K562 (cell line): ENCODE measurements around the gene GALNT12. TPM values are rescaled to one million over a fixed set of nuclear protein-coding genes. Genes with fewer than 3 reads are reported as not detected.

Experiments used
- ARNT ChIP-seq, 2 experiments: fragments of 450-650 bp; IDR thresholded peaks; 2 replicates each; pipeline ENCODE4 v1.6.1; 2016; ENCODE audit warnings: mild to moderate bottlenecking in 1 of 2
- EGR1 ChIP-seq: fragments of 450-650 bp; conservative IDR thresholded peaks from 2 replicates; pipeline ENCODE4 v1.6.1; 2017; ENCODE audit warnings: mild to moderate bottlenecking
- NEUROD1 ChIP-seq: fragments of 150-350 bp; IDR thresholded peaks from 2 replicates; pipeline ENCODE4 v1.6.1; 2014; ENCODE audit warnings: borderline replicate concordance, low read length, low read depth; ENCODE audit not compliant: partially characterized antibody
- RBM14 ChIP-seq: fragments of 200-400 bp; formaldehyde crosslinking; IDR thresholded peaks from 2 replicates; pipeline ENCODE4 v1.6.1; 2018; ENCODE audit warnings: low read depth, mild to moderate bottlenecking, low read length, moderate library complexity, borderline replicate concordance; ENCODE audit not compliant: insufficient read depth
- TAF7 ChIP-seq: fragments of 450-650 bp; IDR thresholded peaks from 2 replicates; pipeline ENCODE4 v1.6.1; 2016; ENCODE audit warnings: missing genetic modification characterization, missing compliant biosample characterization
- polyA plus RNA-seq, 8 experiments: library from polyadenylated mRNA; depleted of rRNA in 4 of 8; stranded (reverse) in 5 of 8; unstranded in 3 of 8; fragments of >200 nt; fragmentation: Nextera tagmentation in 2 of 8; fragmentation: Illumina TruSeq in 1 of 8; extraction: Ambion mirVana in 2 of 8; extraction: Trizol in 1 of 8; gene quantifications; 2 replicates each; pipeline versions ENCODE4 v1.2.1 to v1.2.3, GENCODE V29; 2011 to 2014; ENCODE audit warnings: inconsistent platforms in 1 of 8, missing spikeins in 1 of 8
- total RNA-seq, 7 experiments: library from RNA; depleted of rRNA in 6 of 7; stranded (reverse); fragments of >200 nt in 6 of 7; fragmentation: Illumina TruSeq in 2 of 7; extraction: Trizol in 2 of 7; gene quantifications; 2 replicates each; pipeline versions ENCODE4 v1.2.1 to v1.2.3, GENCODE V29; 2011 to 2021; ENCODE audit warnings: low replicate concordance in 1 of 7
- TF ChIP-seq, protein P1 (sequence below): IDR thresholded peaks from 2 replicates; pipeline ENCODE4 v1.6.1; 2011; ENCODE audit warnings: borderline replicate concordance, low read depth, mild to moderate bottlenecking, moderate library complexity, low read length; ENCODE audit not compliant: insufficient read depth, poor library complexity, severe bottlenecking
- TF ChIP-seq, protein P2 (sequence below): fragments of 200-800 bp; sonication (Bioruptor generic); IDR thresholded peaks from 2 replicates; pipeline ENCODE4 v1.6.1; 2016; ENCODE audit warnings: missing genetic modification characterization, missing compliant biosample characterization
- TF ChIP-seq, protein P3 (sequence below), 2 experiments: fragments of 450-650 bp; IDR thresholded peaks; 2 replicates each; pipeline ENCODE4 v1.6.1; 2018; ENCODE audit warnings: mild to moderate bottlenecking in 2 of 2, low read depth in 1 of 2; ENCODE audit not compliant: partially characterized antibody in 2 of 2
- TF ChIP-seq, protein P4 (sequence below): sonication (generic); formaldehyde crosslinking; IDR thresholded peaks from 2 replicates; pipeline ENCODE4 v1.8.0; 2023; ENCODE audit warnings: mild to moderate bottlenecking, missing genetic modification reagents

The GALNT12 gene
- total and polyA plus RNA-seq, 9 of the 15 experiments (the other 6 are each of a cell fraction or from before 2014, with no cell fraction given), result 29.7 to 82.9 (median 44.2) TPM

DNA sequence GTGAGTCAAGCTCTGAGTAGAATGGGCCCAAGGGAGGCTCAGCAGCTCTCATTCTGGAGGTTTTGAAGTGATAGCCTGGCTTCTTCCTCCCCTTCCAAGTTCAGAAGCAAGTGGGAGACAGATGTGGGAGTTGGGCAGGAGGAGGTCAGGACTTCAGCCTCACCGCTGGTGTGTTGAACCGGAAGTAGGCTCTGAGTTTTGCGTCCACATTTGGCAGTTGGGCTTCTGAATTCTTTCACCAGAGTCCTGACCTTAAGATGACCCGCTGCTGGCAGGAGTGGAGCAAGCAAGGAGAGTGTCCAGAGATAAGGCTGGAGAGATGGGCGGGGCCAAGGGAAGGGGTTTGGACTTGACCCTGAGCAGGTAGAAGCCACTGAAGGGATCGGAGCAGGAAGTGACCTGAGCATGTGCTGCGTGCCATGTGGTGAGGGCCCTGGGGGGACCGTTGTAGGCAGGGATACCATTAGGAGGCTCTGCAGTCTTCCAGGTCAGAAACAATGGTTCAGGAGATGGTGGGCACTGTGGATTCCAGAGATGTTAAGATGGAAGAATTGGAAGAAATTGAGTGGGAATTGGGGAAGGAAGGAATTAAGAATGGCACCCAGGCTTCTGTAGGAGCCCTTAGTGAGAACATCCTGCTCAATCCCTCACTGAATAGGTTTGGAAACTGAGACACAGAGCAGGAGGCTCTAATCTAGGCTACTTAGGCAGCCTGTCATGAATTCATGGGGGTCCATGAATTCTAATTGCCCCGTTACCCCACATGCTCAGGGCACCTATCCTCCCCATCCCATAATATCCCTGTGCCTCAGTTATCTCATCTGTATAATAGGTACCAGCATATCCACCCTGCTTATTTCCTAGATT lies 25.9 kb downstream of the GALNT12 start (continued):
- TF ChIP-seq TAF7 (tag), result peak; percentile 58; the same call in 1 of the 2 replicates
- TF ChIP-seq, protein P1, sequence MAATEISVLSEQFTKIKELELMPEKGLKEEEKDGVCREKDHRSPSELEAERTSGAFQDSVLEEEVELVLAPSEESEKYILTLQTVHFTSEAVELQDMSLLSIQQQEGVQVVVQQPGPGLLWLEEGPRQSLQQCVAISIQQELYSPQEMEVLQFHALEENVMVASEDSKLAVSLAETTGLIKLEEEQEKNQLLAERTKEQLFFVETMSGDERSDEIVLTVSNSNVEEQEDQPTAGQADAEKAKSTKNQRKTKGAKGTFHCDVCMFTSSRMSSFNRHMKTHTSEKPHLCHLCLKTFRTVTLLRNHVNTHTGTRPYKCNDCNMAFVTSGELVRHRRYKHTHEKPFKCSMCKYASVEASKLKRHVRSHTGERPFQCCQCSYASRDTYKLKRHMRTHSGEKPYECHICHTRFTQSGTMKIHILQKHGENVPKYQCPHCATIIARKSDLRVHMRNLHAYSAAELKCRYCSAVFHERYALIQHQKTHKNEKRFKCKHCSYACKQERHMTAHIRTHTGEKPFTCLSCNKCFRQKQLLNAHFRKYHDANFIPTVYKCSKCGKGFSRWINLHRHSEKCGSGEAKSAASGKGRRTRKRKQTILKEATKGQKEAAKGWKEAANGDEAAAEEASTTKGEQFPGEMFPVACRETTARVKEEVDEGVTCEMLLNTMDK, result no peak
- no peak for TF ChIP-seq RBM14
- no peak; the same call in 1 of the 2 replicates for TF ChIP-seq EGR1
- TF ChIP-seq, protein P2, sequence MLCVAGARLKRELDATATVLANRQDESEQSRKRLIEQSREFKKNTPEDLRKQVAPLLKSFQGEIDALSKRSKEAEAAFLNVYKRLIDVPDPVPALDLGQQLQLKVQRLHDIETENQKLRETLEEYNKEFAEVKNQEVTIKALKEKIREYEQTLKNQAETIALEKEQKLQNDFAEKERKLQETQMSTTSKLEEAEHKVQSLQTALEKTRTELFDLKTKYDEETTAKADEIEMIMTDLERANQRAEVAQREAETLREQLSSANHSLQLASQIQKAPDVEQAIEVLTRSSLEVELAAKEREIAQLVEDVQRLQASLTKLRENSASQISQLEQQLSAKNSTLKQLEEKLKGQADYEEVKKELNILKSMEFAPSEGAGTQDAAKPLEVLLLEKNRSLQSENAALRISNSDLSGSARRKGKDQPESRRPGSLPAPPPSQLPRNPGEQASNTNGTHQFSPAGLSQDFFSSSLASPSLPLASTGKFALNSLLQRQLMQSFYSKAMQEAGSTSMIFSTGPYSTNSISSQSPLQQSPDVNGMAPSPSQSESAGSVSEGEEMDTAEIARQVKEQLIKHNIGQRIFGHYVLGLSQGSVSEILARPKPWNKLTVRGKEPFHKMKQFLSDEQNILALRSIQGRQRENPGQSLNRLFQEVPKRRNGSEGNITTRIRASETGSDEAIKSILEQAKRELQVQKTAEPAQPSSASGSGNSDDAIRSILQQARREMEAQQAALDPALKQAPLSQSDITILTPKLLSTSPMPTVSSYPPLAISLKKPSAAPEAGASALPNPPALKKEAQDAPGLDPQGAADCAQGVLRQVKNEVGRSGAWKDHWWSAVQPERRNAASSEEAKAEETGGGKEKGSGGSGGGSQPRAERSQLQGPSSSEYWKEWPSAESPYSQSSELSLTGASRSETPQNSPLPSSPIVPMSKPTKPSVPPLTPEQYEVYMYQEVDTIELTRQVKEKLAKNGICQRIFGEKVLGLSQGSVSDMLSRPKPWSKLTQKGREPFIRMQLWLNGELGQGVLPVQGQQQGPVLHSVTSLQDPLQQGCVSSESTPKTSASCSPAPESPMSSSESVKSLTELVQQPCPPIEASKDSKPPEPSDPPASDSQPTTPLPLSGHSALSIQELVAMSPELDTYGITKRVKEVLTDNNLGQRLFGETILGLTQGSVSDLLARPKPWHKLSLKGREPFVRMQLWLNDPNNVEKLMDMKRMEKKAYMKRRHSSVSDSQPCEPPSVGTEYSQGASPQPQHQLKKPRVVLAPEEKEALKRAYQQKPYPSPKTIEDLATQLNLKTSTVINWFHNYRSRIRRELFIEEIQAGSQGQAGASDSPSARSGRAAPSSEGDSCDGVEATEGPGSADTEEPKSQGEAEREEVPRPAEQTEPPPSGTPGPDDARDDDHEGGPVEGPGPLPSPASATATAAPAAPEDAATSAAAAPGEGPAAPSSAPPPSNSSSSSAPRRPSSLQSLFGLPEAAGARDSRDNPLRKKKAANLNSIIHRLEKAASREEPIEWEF (CRISPR knock-in tag), result peak; percentile 62; the same call in 1 of the 2 replicates
- TF ChIP-seq, protein P3, sequence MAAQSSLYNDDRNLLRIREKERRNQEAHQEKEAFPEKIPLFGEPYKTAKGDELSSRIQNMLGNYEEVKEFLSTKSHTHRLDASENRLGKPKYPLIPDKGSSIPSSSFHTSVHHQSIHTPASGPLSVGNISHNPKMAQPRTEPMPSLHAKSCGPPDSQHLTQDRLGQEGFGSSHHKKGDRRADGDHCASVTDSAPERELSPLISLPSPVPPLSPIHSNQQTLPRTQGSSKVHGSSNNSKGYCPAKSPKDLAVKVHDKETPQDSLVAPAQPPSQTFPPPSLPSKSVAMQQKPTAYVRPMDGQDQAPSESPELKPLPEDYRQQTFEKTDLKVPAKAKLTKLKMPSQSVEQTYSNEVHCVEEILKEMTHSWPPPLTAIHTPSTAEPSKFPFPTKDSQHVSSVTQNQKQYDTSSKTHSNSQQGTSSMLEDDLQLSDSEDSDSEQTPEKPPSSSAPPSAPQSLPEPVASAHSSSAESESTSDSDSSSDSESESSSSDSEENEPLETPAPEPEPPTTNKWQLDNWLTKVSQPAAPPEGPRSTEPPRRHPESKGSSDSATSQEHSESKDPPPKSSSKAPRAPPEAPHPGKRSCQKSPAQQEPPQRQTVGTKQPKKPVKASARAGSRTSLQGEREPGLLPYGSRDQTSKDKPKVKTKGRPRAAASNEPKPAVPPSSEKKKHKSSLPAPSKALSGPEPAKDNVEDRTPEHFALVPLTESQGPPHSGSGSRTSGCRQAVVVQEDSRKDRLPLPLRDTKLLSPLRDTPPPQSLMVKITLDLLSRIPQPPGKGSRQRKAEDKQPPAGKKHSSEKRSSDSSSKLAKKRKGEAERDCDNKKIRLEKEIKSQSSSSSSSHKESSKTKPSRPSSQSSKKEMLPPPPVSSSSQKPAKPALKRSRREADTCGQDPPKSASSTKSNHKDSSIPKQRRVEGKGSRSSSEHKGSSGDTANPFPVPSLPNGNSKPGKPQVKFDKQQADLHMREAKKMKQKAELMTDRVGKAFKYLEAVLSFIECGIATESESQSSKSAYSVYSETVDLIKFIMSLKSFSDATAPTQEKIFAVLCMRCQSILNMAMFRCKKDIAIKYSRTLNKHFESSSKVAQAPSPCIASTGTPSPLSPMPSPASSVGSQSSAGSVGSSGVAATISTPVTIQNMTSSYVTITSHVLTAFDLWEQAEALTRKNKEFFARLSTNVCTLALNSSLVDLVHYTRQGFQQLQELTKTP (IDR thresholded peaks at IDR 0.05; ENCODE audit: low read depth in 1 of 2, partially characterized antibody in 2 of 2), result peak in 1 of 2 experiments; percentile 74
- peak; percentile 51 to 65; a peak in 1 of 4 replicates for TF ChIP-seq ARNT (IDR thresholded peaks at IDR 0.05)
- peak; percentile 71 for TF ChIP-seq NEUROD1
- TF ChIP-seq, protein P4, sequence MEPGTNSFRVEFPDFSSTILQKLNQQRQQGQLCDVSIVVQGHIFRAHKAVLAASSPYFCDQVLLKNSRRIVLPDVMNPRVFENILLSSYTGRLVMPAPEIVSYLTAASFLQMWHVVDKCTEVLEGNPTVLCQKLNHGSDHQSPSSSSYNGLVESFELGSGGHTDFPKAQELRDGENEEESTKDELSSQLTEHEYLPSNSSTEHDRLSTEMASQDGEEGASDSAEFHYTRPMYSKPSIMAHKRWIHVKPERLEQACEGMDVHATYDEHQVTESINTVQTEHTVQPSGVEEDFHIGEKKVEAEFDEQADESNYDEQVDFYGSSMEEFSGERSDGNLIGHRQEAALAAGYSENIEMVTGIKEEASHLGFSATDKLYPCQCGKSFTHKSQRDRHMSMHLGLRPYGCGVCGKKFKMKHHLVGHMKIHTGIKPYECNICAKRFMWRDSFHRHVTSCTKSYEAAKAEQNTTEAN (CRISPR knock-in tag), result no peak
